Measurements from ENCODE around the gene ENOX1.
"Not testable (repeated sequence)": the region's sequence is repeated elsewhere in the genome, so short reads cannot be mapped to it uniquely, and the experiment has no call there.

Gene ENOX1

DNA sequence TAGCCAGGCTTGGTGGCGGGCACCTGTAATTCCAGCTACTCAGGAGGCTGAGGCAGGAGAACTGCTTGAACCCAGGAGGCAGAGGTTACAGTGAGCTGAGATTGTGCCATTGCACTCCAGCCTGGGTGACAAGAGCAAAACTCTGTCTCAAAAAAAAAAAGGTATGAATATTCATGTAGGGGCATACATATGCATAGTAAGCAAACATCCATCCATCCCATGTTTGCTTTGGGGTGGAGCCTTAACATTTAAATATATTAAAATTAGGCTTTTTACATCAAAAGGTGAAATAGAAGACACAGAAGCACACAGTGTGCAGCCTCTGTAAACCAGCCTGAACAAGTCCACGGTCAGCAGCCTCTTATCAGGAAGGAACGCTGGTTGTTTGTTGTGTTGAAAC is 618.3 kb downstream of the ENOX1 start:
- not testable (repeated sequence) for DNase-seq

DNA sequence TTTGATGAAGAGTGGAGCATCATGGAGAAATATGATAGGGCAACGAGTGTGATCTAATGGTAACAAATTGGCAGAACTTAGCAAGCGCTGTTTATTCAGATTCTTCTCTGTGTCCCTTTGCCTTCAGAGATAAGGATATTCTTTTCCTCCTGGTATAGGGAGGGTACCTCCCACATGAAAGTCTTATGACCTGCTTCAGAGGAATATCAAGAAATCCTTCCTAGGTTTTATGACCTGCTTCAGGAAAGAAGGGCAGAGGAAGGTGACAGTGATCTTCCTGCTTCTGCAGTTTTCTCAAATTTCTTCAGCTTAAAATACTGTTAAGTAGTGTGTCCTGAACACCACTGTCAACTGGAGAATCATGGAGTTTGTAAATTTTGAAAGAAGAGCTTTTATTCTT is 619.0 kb downstream of the ENOX1 start:
- DNase-seq, result no peak

DNA sequence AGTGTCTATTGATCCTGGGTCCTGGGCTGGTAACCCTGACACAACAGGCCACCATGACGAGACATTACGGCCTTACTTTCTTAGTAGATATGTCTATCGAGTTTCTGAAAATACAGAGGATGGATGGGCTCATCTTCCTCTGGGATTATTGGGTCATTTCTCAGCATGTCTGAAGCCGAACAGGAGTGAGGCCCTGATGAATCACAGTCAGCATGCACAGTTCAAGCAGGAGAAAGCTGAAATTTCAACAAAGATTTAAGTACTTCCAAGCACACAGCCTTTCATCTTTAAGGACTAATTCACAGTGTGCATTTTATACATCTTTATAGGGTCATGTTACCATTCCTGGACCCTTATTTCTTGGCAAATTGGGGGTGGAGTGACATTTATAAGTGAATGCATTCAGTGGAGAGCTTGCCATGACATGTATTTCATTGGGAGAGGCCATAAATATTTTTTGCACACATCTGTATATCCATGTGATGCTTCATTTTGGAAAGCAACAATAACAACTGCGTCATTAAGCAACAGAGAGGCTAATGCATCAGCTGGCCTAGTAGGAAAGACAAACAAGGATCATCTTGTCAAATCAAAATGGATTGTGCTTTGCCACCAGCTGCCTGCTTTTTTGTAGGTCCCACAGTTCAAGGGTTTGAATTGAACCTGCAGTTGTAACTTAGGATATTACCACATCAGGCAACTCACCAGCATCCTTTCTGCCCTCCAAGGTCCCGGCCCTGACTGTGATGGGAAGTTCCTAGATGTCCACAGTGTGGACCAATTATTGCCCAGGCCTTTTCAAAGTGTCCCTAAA is 619.9 kb downstream of the ENOX1 start:
- no peak for DNase-seq

Data from DMS 273 treated with DMSO at 0.1 percent for 48 hours (cell line).